Measurements from ENCODE around the gene CLEC18C. TPM values are rescaled to one million over a fixed set of nuclear protein-coding genes. Genes with fewer than 3 reads are reported as not detected.
"Not testable (repeated sequence)": the region's sequence is repeated elsewhere in the genome, so short reads cannot be mapped to it uniquely, and the experiment has no call there.

Gene CLEC18C
- total RNA-seq, 2 donors from 2014 or later: 1.8 TPM; not detected in 1

DNA sequence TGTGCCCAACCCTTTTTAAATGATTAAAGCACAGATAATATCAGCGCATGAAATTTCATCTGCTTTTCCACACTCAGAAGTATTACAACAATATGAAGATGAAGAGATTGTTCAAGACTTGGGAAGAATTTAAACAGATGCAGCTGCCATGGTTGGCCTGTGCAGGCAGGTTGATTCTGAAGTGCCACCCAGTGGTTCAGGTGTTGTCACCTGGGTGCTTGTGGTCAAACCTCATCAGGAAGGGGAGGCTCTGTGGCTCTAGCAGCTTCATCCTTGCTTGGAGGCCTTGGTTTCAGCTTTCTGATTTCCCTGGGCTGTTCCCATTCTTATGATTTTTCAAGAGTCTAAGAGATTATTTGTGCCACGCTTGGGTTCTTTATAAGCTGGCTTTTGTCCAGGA is 22.2 kb upstream of the CLEC18C start:
- Histone ChIP-seq H3K27me3 (no peaks in the 10 kb centered on the region), H3K4me3 (no peak overlapping the region), H3K4me1 (no peaks in the 10 kb centered on the region), H3K27ac (no peak overlapping the region), H3K9me3 (no peaks in the 10 kb centered on the region), H3K36me3 (replicated peaks in 1 of 2; ENCODE audit: insufficient read depth in 1 of 2, low read depth in 2 of 2) (peaks cover 15 to 46% of the 10 kb centered on the region in 2 donors)
- no peak for TF ChIP-seq POLR2A (IDR thresholded peaks at IDR 0.05)
- no peak for TF ChIP-seq CTCF (IDR thresholded peaks at IDR 0.05)
- 82 to 83% methylated on average over 2 of the region's 2 CpGs for WGBS, 2 donors
- DNase-seq: no peak
- ATAC-seq: no peak
- intact Hi-C loops (cut with DNase I): no loop called here

DNA sequence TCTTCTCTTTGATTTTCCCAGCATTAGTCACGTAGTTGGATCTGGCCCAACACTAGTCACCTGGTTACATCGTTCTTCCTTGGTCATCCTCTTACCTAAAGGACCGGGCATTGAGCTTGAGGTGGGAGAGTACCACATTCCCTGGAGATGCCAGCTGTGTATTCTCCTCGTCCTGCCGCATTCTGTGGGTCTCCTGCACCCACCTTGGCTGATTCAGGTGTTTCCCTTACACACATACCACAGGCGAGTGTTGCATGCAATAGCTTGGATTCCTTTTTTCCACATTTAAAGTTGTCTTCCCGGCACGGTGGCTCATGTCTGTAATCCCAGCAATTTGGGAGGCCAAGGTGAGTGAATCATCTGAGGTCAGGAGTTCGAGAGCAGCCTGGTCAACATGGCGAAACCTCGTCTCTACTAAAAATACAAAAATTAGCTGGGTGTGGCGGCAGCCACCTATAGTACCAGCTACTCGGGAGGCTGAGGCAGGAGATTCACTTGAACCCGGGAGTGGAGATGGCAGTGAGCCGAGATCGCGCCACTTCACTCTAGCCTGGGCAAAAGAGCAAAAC is 21.6 kb upstream of the CLEC18C start:
- ATAC-seq (no peak), DNase-seq (no peak)
- peaks cover 21 to 52% of the 10 kb centered on the region in 2 donors for H3K36me3 ChIP-seq (replicated peaks in 1 of 2; ENCODE audit: insufficient read depth in 1 of 2, low read depth in 2 of 2)
- H3K9me3 ChIP-seq: no peaks in the 10 kb centered on the region
- H3K27me3 ChIP-seq: no peaks in the 10 kb centered on the region
- TF ChIP-seq CTCF (IDR thresholded peaks at IDR 0.05) (no peak), POLR2A (IDR thresholded peaks at IDR 0.05) (no peak)
- WGBS, 2 donors: 84 to 89% methylated on average over 17 of the region's 17 CpGs
- H3K4me3 ChIP-seq: no peak overlapping the region
- no peaks in the 10 kb centered on the region for H3K4me1 ChIP-seq
- intact Hi-C loops (cut with DNase I): no loop called here
- H3K27ac ChIP-seq: no peak overlapping the region

DNA sequence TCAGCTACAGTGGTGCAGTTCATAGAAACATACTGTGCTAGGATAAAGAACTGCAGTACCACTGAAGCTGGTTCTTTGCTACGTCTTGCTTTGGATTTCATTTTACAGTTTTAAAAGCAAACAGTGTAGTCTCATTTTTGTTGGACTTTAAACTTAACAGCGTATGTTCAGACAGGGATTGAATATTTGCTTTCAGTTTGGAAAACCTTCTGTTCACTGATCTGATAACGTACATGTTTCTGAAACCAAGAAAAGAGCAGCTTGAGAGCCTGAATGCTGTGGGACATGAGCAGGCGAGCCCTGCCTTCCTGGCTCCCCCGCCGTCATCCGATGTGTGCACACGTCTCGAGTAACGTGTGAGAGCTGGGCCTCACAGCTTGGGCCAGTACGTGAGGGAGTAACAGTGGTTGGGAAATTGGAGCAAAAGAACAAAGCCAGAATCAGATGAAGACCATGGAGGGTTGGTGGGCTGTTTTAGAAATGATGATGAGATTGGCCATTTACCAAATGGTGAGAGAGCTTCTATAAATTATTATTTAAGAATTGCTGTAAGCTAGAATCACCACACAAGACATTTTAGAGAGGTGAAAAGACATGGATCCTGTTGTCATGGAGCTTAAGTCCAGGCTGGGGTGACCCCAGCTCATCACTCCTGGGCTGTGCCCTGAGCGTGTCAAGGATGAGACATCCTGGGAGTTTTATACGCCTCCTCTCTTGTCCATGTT is 20.8 kb upstream of the CLEC18C start:
- intact Hi-C loops (cut with DNase I): no loop called here

DNA sequence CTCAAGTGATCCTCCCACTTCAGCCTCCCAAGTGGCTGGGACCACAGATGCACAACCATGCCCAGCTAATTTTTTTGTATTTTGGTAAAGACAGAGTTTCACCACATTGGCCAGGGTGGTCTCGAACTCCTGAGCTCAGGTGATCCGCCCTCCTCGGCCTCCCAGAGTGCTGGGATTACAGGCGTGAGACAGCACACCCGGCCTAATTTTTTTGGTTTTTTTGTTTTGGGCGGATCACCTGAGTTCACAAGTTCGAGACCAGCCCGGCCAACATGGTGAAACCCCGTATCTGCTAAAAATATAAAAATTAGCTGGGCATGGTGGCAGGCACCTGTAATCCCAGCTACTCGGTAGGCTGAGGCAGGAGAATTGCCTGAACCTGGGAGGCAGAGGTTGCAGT is 18.9 kb upstream of the CLEC18C start:
- H3K27ac ChIP-seq; H3K4me3 ChIP-seq; H3K4me1 ChIP-seq; H3K27me3 ChIP-seq; ATAC-seq; DNase-seq; H3K9me3 ChIP-seq; intact Hi-C loops (cut with DNase I): not testable (repeated sequence)
- peaks cover 28 to 61% of the 10 kb centered on the region in 2 donors for H3K36me3 ChIP-seq (replicated peaks in 1 of 2; ENCODE audit: insufficient read depth in 1 of 2, low read depth in 2 of 2)
- 91 to 94% methylated on average over 10 of the region's 10 CpGs for WGBS, 2 donors

More for the DNA sequence above, 20.8 kb upstream of the CLEC18C start:
- ATAC-seq (no peak), DNase-seq (no peak)
- Histone ChIP-seq H3K36me3 (replicated peaks in 1 of 2; ENCODE audit: insufficient read depth in 1 of 2, low read depth in 2 of 2) (peaks cover 23 to 59% of the 10 kb centered on the region in 2 donors), H3K4me3 (no peak overlapping the region), H3K27ac (no peak overlapping the region), H3K27me3 (no peaks in the 10 kb centered on the region), H3K9me3 (no peaks in the 10 kb centered on the region), H3K4me1 (no peaks in the 10 kb centered on the region)
- WGBS, 2 donors: 91 to 95% methylated on average over 13 of the region's 13 CpGs
- TF ChIP-seq POLR2A (IDR thresholded peaks at IDR 0.05) (no peak), CTCF (IDR thresholded peaks at IDR 0.05) (no peak)

- Histone ChIP-seq H3K27me3 (no peaks in the 10 kb centered on the region), H3K27ac (no peak overlapping the region), H3K36me3 (replicated peaks in 1 of 2; ENCODE audit: insufficient read depth in 1 of 2, low read depth in 2 of 2) (peaks cover 28 to 63% of the 10 kb centered on the region in 2 donors), H3K4me3 (no peak overlapping the region), H3K4me1 (no peaks in the 10 kb centered on the region), H3K9me3 (no peaks in the 10 kb centered on the region)
- 89 to 91% methylated on average over 29 of the region's 29 CpGs for WGBS, 2 donors
- intact Hi-C loops (cut with DNase I): no loop called here
- TF ChIP-seq POLR2A (IDR thresholded peaks at IDR 0.05): no peak
- TF ChIP-seq CTCF (IDR thresholded peaks at IDR 0.05): no peak
- ATAC-seq (no peak), DNase-seq (no peak)
These were observed 17.2 kb upstream of the CLEC18C start for GRCh38 chr16:70156207-70156978.
